ENCODE measurements around the gene PMF1. TPM values are rescaled to one million over a fixed set of nuclear protein-coding genes. Genes with fewer than 3 reads are reported as not detected.

PMF1 gene, protein sequence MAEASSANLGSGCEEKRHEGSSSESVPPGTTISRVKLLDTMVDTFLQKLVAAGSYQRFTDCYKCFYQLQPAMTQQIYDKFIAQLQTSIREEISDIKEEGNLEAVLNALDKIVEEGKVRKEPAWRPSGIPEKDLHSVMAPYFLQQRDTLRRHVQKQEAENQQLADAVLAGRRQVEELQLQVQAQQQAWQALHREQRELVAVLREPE
- total RNA-seq (2022; extraction: Qiagen RNA extraction; ENCODE audit: low read depth), result 55.5 to 61.3 TPM (median 60.0 TPM) in 5 replicates

DNA sequence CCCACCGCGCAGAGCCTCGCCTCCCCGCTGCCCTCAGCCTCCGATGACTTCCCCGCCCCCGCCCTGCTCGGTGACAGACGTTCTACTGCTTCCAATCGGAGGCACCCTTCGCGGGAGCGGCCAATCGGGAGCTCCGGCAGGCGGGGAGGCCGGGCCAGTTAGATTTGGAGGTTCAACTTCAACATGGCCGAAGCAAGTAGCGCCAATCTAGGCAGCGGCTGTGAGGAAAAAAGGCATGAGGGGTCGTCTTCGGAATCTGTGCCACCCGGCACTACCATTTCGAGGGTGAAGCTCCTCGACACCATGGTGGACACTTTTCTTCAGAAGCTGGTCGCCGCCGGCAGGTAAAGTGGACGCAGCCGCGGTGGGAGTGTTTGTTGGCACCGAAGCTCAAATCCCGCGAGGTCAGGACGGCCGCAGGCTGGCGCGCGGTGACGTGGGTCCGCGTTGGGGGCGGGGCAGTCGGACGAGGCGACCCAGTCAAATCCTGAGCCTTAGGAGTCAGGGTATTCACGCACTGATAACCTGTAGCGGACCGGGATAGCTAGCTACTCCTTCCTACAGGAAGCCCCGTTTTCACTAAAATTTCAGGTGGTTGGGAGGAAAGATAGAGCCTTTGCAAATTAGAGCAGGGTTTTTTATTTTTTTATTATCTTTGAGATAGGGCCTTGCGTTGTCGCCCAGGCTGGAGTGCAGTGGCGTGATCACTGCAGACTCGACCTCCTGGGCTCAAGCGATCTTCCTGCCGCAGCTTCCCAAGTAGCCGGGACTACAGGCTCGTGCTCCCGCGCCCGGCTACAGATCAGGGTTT is at the start of gene PMF1:
Gene PMF1 (plus strand): TSS at position 175 of the 811 bp plus-strand sequence. CDS start 9 bp downstream, at position 184.

DNA sequence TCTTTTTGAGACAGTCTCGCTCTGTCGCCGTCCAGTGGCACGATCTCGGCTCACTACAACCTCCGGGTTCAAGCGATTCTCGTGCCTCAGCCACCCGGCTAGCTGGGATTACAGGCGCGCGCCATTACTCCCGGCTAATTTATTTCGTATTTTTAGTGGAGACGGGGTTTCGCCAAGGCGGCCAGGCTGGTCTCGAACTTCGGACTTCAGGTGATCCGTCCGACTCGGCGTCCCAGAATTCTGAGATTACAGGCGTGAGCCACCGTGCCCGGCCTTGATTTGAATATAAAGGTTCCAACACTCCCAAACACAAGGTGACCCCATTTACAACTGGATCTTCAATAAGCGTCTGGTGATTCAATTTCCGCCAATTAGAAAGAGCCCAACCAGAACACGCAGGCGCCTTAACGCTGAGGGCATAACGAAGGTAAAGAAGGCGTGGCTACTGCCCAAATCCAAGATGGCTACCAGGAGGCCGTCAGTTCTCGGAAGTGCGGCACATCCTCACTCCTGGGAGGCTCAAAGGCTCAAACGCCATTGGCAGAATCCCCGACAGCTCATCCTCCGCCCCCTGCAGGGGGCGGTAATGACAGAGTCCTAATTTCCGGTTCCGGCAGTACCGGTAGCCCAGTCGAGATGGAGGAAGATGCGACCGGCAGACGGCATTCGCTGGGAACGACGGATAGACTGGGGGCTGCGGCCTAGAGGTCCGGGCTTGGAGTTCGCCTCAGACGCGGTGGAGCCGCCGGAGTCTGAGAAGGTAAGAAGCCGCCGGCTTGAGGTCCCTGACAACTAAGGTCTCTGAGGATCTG is 19.1 kb upstream of the PMF1 start, which contains the start of gene SLC25A44:
Gene SLC25A44 (plus strand): TSS at position 617 of the 812 bp plus-strand sequence. CDS start 5,744 bp downstream, outside the sequence.

DNA sequence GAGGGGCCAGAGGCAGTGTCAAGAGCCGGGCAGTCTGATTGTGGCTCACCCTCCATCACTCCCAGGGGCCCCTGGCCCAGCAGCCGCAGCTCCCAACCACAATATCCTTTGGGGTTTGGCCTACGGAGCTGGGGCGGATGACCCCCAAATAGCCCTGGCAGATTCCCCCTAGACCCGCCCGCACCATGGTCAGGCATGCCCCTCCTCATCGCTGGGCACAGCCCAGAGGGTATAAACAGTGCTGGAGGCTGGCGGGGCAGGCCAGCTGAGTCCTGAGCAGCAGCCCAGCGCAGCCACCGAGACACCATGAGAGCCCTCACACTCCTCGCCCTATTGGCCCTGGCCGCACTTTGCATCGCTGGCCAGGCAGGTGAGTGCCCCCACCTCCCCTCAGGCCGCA is 29.1 kb downstream of the PMF1 start, which contains the start of gene BGLAP:
Gene BGLAP (plus strand): TSS at position 259 of the 400 bp plus-strand sequence. CDS start 48 bp downstream, at position 307.

DNA sequence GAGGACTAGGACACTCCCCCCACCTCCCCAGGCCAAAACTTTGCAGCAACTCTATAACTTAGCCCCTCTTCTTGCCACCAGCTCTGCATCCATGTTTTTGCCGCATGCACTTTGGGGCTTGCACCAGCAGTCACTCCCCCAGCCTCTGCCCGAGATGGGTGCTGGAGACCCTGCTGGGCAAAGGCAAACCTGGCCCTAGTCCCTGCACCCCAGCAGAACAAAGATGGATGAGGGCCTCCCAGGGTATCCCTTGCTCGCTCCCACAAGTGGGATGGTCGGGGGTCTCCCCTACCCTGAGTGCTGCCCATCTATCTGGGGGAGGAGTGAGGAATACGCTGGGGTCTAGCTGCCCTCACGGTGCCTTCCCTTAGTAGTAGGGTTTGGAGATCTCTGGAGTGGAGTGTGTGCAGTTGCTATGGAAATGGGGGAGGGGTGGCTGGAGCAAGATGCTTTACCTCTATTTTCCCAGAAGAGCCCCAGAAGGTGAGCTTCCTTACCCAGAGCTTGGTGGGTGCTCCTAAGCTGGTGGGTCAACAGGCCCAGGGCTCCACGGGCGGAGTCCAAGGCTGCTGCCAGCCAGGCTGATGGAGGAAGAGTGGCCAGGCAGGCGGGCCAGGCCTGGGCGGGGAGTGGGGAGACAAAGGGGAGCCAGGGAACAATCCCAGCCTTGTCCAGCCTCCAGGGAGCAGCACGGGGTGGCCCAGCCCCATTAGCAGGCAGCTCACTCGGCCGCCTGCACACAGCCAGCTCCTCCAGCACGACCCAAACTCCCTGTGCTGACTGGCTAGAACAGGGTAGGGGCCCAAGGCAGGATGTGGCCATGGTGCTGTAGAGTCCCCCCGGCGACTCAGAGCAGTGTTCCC is 34.9 kb downstream of the PMF1 start, which contains the start of gene PAQR6:
Gene PAQR6 (minus strand): TSS at position 597 of the 863 bp plus-strand sequence. CDS start 1,325 bp downstream, outside the sequence.

DNA sequence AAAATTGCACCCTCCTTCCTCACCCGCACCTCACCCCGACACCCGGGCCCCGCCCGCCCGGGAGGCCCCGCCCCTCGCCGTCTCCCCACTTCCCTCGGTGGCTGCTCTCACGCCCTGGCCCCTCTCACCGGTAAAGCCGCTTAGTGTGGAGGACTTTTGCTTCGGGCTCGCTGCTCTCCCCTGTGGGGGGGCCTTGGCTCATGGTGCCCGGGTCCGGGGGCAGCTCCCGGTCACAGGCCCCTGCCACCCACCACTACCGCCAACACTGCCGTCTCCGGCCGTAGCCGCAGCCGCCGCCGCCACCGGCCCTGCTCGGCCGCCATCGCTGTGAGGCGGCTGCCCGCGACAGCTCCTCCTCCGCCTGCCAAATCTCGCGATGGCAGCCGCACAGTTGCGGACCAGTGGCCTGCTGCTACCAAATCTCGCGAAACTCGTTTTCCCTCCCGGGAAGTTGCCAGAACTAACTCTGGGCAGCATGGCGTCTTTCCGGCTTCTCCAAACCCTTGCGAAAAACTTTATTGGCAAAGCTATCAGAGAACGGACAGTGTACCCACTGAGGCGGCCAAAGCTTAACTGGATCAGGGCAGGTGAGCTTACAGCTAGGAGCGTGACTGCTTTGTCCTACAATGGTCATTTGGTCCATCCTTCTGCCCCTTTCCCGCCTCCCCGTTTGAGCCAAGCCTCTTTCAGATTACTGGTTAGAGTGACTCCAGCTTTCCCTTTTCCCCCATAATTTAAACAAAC is 69.8 kb downstream of the PMF1 start, which contains the start of gene SMG5:
Gene SMG5 (minus strand): TSS at position 347 of the 744 bp plus-strand sequence. CDS start 145 bp downstream, at position 202.

DNA sequence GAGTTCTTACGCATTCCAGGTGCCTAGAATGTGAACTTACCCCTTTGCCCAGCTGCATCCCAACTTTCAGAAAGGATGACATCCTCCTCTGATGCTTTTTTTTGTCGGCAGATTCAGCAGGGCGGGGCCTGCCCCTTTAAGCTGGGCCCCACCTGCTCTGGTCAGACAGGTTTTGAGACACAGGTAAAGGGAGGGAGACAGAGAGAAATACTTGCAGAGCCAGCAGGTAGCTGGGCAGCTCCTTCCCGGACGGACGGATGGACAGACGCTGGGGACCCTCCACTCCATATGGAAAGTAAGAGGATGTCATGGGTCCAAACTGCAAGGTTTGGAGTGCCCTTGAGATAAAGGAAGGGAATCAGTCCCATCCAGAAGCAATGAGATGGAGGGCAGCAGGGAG is 71.3 kb downstream of the PMF1 start, which contains the start of gene TMEM79:
Gene TMEM79 (plus strand): TSS at position 214 of the 400 bp plus-strand sequence. CDS start 902 bp downstream, outside the sequence.

Other genes with a start within 250 kb of the PMF1 start
- gene ARHGEF2, start 234.5 kb upstream of the PMF1 start, total RNA-seq (2022; extraction: Qiagen RNA extraction; ENCODE audit: low read depth), result 35.4 to 46.0 TPM (median 38.5 TPM) in 5 replicates
- 261 to 286 TPM (median 280 TPM) in 5 replicates for gene SSR2, start 192.1 kb upstream of the PMF1 start, total RNA-seq (2022; extraction: Qiagen RNA extraction; ENCODE audit: low read depth)
- gene UBQLN4, start 159.2 kb upstream of the PMF1 start, total RNA-seq (2022; extraction: Qiagen RNA extraction; ENCODE audit: low read depth), result 36.3 to 46.5 TPM (median 45.1 TPM) in 5 replicates
- 152 to 166 TPM (median 161 TPM) in 5 replicates for gene LAMTOR2, start 158.2 kb upstream of the PMF1 start, total RNA-seq (2022; extraction: Qiagen RNA extraction; ENCODE audit: low read depth)
- gene RAB25, start 151.8 kb upstream of the PMF1 start, total RNA-seq (2022; extraction: Qiagen RNA extraction; ENCODE audit: low read depth), result 0.31 to 0.36 TPM in 2 of 5 replicates, not detected in the others
- gene MEX3A, start 130.5 kb upstream of the PMF1 start, total RNA-seq (2022; extraction: Qiagen RNA extraction; ENCODE audit: low read depth), result 2.1 to 3.1 TPM (median 2.3 TPM) in 5 replicates
- 631 to 722 TPM (median 685 TPM) in 5 replicates for gene LMNA, start 98.3 kb upstream of the PMF1 start, total RNA-seq (2022; extraction: Qiagen RNA extraction; ENCODE audit: low read depth)
- gene SEMA4A, start 59.4 kb upstream of the PMF1 start, total RNA-seq (2022; extraction: Qiagen RNA extraction; ENCODE audit: low read depth), result 0.34 to 0.65 TPM (median 0.41 TPM) in 5 replicates
- 25.6 to 29.8 TPM (median 29.2 TPM) in 5 replicates for gene SLC25A44, start 18.9 kb upstream of the PMF1 start, total RNA-seq (2022; extraction: Qiagen RNA extraction; ENCODE audit: low read depth)
- gene BGLAP, start 29.2 kb downstream of the PMF1 start, total RNA-seq (2022; extraction: Qiagen RNA extraction; ENCODE audit: low read depth), result 0.27 to 1.2 TPM (median 0.44 TPM) in 4 of 5 replicates, not detected in the other
- gene PAQR6, start 35.0 kb downstream of the PMF1 start, total RNA-seq (2022; extraction: Qiagen RNA extraction; ENCODE audit: low read depth), result 2.9 to 5.1 TPM (median 3.0 TPM) in 5 replicates
- gene SMG5, start 69.8 kb downstream of the PMF1 start, total RNA-seq (2022; extraction: Qiagen RNA extraction; ENCODE audit: low read depth), result 42.8 to 50.5 TPM (median 49.3 TPM) in 5 replicates
- 5.5 to 10.5 TPM (median 8.5 TPM) in 5 replicates for gene TMEM79, start 71.3 kb downstream of the PMF1 start, total RNA-seq (2022; extraction: Qiagen RNA extraction; ENCODE audit: low read depth)
- gene GLMP, start 82.7 kb downstream of the PMF1 start, total RNA-seq (2022; extraction: Qiagen RNA extraction; ENCODE audit: low read depth), result 33.8 to 48.8 TPM (median 47.3 TPM) in 5 replicates
- gene VHLL, start 86.3 kb downstream of the PMF1 start, total RNA-seq (2022; extraction: Qiagen RNA extraction; ENCODE audit: low read depth), result not detected in 5 replicates
- gene CCT3, start 125.3 kb downstream of the PMF1 start, total RNA-seq (2022; extraction: Qiagen RNA extraction; ENCODE audit: low read depth), result 400 to 434 TPM (median 426 TPM) in 5 replicates
- 1.4 to 2.5 TPM (median 2.3 TPM) in 5 replicates for gene TSACC, start 125.5 kb downstream of the PMF1 start, total RNA-seq (2022; extraction: Qiagen RNA extraction; ENCODE audit: low read depth)
- gene RHBG, start 156.2 kb downstream of the PMF1 start, total RNA-seq (2022; extraction: Qiagen RNA extraction; ENCODE audit: low read depth), result not detected in 5 replicates

Data from A549 treated with CpdA at 1 μM for 4 hours (cell line).